HG02610 (cell line): ENCODE data around the gene TMEM132C.

Experiments used
- ATAC-seq: cut with Tn5 transposase; IDR thresholded peaks from one replicate; pipeline ENCODE4 v1.9.1; 2021; ENCODE audit warnings: mild to moderate bottlenecking, moderate library complexity; ENCODE audit not compliant: unreplicated experiment

The TMEM132C gene

GRCh38 chr12:128402486-128403243 lies 135.7 kb downstream of the TMEM132C start:
- ATAC-seq, result no peak

- no peak for ATAC-seq
Measured at GRCh38 chr12:128408669-128409068, 141.7 kb downstream of the TMEM132C start.

GRCh38 chr12:128415036-128415560 lies 148.1 kb downstream of the TMEM132C start:
- ATAC-seq, result no peak

GRCh38 chr12:128418944-128419343 lies 152.0 kb downstream of the TMEM132C start:
- no peak for ATAC-seq

- ATAC-seq, result no peak
Measured at GRCh38 chr12:128420163-128420562, 153.2 kb downstream of the TMEM132C start.

- no peak for ATAC-seq
Measured at GRCh38 chr12:128421375-128421774, 154.4 kb downstream of the TMEM132C start.

- no peak for ATAC-seq
Measured at GRCh38 chr12:128423205-128423604, 156.2 kb downstream of the TMEM132C start.

- ATAC-seq, result no peak
Measured at GRCh38 chr12:128424931-128425431, 158.0 kb downstream of the TMEM132C start.

GRCh38 chr12:128425666-128426331 lies 158.8 kb downstream of the TMEM132C start:
- no peak for ATAC-seq

GRCh38 chr12:128426511-128426910 lies 159.5 kb downstream of the TMEM132C start:
- ATAC-seq, result no peak

- no peak for ATAC-seq
Measured at GRCh38 chr12:128439796-128440195, 172.8 kb downstream of the TMEM132C start.

- no peak for ATAC-seq
Measured at GRCh38 chr12:128442096-128442495, 175.1 kb downstream of the TMEM132C start.

- no peak for ATAC-seq
Measured at GRCh38 chr12:128444598-128444997, 177.6 kb downstream of the TMEM132C start.

GRCh38 chr12:128445415-128446127 lies 178.6 kb downstream of the TMEM132C start:
- ATAC-seq, result no peak

- ATAC-seq, result no peak
Measured at GRCh38 chr12:128449146-128449894, 182.3 kb downstream of the TMEM132C start.

GRCh38 chr12:128450810-128451209 lies 183.8 kb downstream of the TMEM132C start:
- no peak for ATAC-seq

- no peak for ATAC-seq
Measured at GRCh38 chr12:128455851-128456250, 188.9 kb downstream of the TMEM132C start.

- ATAC-seq, result no peak
Measured at GRCh38 chr12:128456922-128457321, 190.0 kb downstream of the TMEM132C start.

GRCh38 chr12:128458301-128458974 lies 191.5 kb downstream of the TMEM132C start:
- ATAC-seq, result no peak

GRCh38 chr12:128459067-128459466 lies 192.1 kb downstream of the TMEM132C start:
- ATAC-seq, result no peak
